HCT116 (cell line): ENCODE measurements around the gene CENPP. TPM values are rescaled to one million over a fixed set of nuclear protein-coding genes. Genes with fewer than 3 reads are reported as not detected.

ENCODE experiments used
- ATAC-seq: fragments of 200-7000 bp; cut with Tn5 transposase; 2 replicates; pipeline ENCODE4 v1.9.1; 2020; ENCODE audit warnings: mild to moderate bottlenecking, moderate library complexity
- BruUV-seq: library from RNA; stranded (reverse); fragments of 400-500 nt; replicated peaks from 2 replicates; lab custom pipeline; 2021; lab: Mats Ljungman, UMichigan
- CTCF ChIA-PET: fragments of 300-600 bp; sonication (Branson Sonifier 250); formaldehyde crosslinking; loops from one replicate; lab custom pipeline; 2021; ENCODE audit warnings: antibody characterized with exemption; lab: Charles Lee
- POLR2A ChIA-PET: fragments of 300-600, 350-600 bp; sonication (Branson Sonifier 250); formaldehyde crosslinking; loops from one replicate; lab custom pipeline; 2021; ENCODE audit warnings: antibody characterized with exemption; lab: Charles Lee
- RAD21 ChIA-PET, 2 experiments: fragments of 300-600 bp; sonication (Branson Sonifier 250); formaldehyde crosslinking; loops; one replicate each; lab custom pipeline; 2023; ENCODE audit warnings: low total read pairs in 2 of 2; ENCODE audit not compliant: uncharacterized antibody in 2 of 2, unreplicated experiment in 2 of 2, low non-redundant PET in 1 of 2; lab: Charles Lee
- DNase-seq: peaks from one replicate; pipeline ENCODE4 v3.0.0-alpha.2; 2010; ENCODE audit warnings: low read depth, low spot score
- H2AFZ ChIP-seq: fragments of 200-600 bp; shearing (Covaris generic), sonication (generic); 2 replicates; pipeline ENCODE4 v1.6.1; 2017; ENCODE audit warnings: low read depth, mixed run types, mixed read lengths, antibody characterized with exemption, low read length; ENCODE audit not compliant: poor library complexity, severe bottlenecking
- H3K27ac ChIP-seq: 2 replicates; pipeline ENCODE4 v1.5.1; 2012; ENCODE audit warnings: low read depth, low read length
- H3K27me3 ChIP-seq: fragments of 200-600 bp; sonication (generic); 2 replicates; pipeline ENCODE4 v1.6.1; 2016; ENCODE audit warnings: mixed run types, low read length, mixed read lengths; ENCODE audit not compliant: insufficient read depth
- H3K36me3 ChIP-seq, 2 experiments: fragments of 200-500 bp in 1 of 2; fragments of 200-600 bp in 1 of 2; sonication (Bioruptor generic) in 1 of 2; sonication (generic) in 1 of 2; 2 replicates each; pipeline versions ENCODE4 v1.5.1 to v1.6.1; 2014 to 2016; ENCODE audit warnings: low read length in 2 of 2, inconsistent platforms in 1 of 2, mixed read lengths in 1 of 2, mixed run types in 1 of 2; ENCODE audit not compliant: insufficient read depth in 2 of 2, control insufficient read depth in 1 of 2
- H3K4me1 ChIP-seq, 2 experiments: fragments of 200-600 bp in 1 of 2; sonication (generic) in 1 of 2; 2 replicates each; pipeline versions ENCODE4 v1.5.1 to v1.6.1; 2012 to 2017; ENCODE audit warnings: low read length in 2 of 2, inconsistent platforms in 1 of 2, mild to moderate bottlenecking in 1 of 2, mixed read lengths in 1 of 2, mixed run types in 1 of 2, moderate library complexity in 1 of 2; ENCODE audit not compliant: insufficient read depth in 2 of 2, control insufficient read depth in 1 of 2
- H3K4me2 ChIP-seq: fragments of 200-600 bp; sonication (generic); 2 replicates; pipeline ENCODE4 v1.6.1; 2017; ENCODE audit warnings: mixed run types, low read length, mixed read lengths
- H3K4me3 ChIP-seq, 2 experiments: fragments of 200-600 bp in 1 of 2; sonication (generic) in 1 of 2; replicated peaks in 1 of 2; 2 replicates each; pipeline ENCODE4 v1.5.1; 2011 to 2016; ENCODE audit warnings: low read length in 2 of 2, control low read depth in 1 of 2, low read depth in 1 of 2, mild to moderate bottlenecking in 1 of 2, mixed read lengths in 1 of 2, mixed run types in 1 of 2
- H3K79me2 ChIP-seq: fragments of 200-600 bp; sonication (generic); 2 replicates; pipeline ENCODE4 v1.6.1; 2017; ENCODE audit warnings: mild to moderate bottlenecking, mixed run types, low read length, moderate library complexity, mixed read lengths; ENCODE audit not compliant: insufficient read depth
- H3K9ac ChIP-seq: fragments of 200-600 bp; sonication (generic); 2 replicates; pipeline ENCODE4 v1.6.1; 2016; ENCODE audit warnings: low read length, mixed read lengths
- H3K9me2 ChIP-seq: fragments of 200-600 bp; sonication (generic), shearing (Covaris generic); 2 replicates; pipeline ENCODE4 v1.6.1; 2017; ENCODE audit warnings: mixed run types, mild to moderate bottlenecking, moderate library complexity; ENCODE audit not compliant: insufficient read depth
- H3K9me3 ChIP-seq, 2 experiments: fragments of 200-500 bp in 1 of 2; fragments of 200-600 bp in 1 of 2; sonication (Bioruptor generic) in 1 of 2; sonication (generic) in 1 of 2; 2 replicates each; pipeline ENCODE4 v1.6.1; 2014 to 2017; ENCODE audit warnings: low read length in 2 of 2, mixed read lengths in 2 of 2, inconsistent platforms in 1 of 2, low read depth in 1 of 2, mild to moderate bottlenecking in 1 of 2, mixed run types in 1 of 2, moderate library complexity in 1 of 2; ENCODE audit not compliant: control insufficient read depth in 1 of 2, insufficient read depth in 1 of 2
- H4K20me1 ChIP-seq: fragments of 200-600 bp; sonication (generic), shearing (Covaris generic); 2 replicates; pipeline ENCODE4 v1.6.1; 2017; ENCODE audit warnings: mixed run types, mild to moderate bottlenecking, moderate library complexity; ENCODE audit not compliant: insufficient read depth
- CBX3 ChIP-seq: IDR thresholded peaks from 2 replicates; pipeline ENCODE4 v1.6.1; 2012; ENCODE audit warnings: low read depth
- CTCF ChIP-seq, 3 experiments: fragments of 200-600 bp in 1 of 3; sonication (generic) in 1 of 3; IDR thresholded peaks in 2 of 3; conservative IDR thresholded peaks in 1 of 3; 2 replicates each; pipeline ENCODE4 v1.5.1; 2012 to 2017; ENCODE audit warnings: low read depth in 2 of 3, low read length in 2 of 3, antibody characterized with exemption in 1 of 3, borderline replicate concordance in 1 of 3, control low read depth in 1 of 3, mild to moderate bottlenecking in 1 of 3, mixed read lengths in 1 of 3, mixed run types in 1 of 3, moderate library complexity in 1 of 3; ENCODE audit not compliant: insufficient read depth in 1 of 3
- ELF1 ChIP-seq: IDR thresholded peaks from 2 replicates; pipeline ENCODE4 v1.6.1; 2012; ENCODE audit warnings: low read depth, borderline replicate concordance
- EZH2phosphoT487 ChIP-seq: fragments of 200-600 bp; IDR thresholded peaks from 2 replicates; pipeline ENCODE4 v1.6.1; 2018; ENCODE audit warnings: antibody characterized with exemption, borderline replicate concordance
- MAX ChIP-seq: IDR thresholded peaks from 2 replicates; pipeline ENCODE4 v1.6.1; 2012
- POLR2A ChIP-seq: IDR thresholded peaks from 2 replicates; pipeline ENCODE4 v1.7.0; 2011; ENCODE audit warnings: borderline replicate concordance; ENCODE audit not compliant: insufficient read depth, insufficient read length; ENCODE audit errors: extremely low read depth
- ZBTB33 ChIP-seq: IDR thresholded peaks from 2 replicates; pipeline ENCODE4 v1.6.1; 2011; ENCODE audit warnings: mild to moderate bottlenecking, low read length, moderate library complexity; ENCODE audit not compliant: insufficient replicate concordance; ENCODE audit errors: extremely low read depth
- ZNF274 ChIP-seq: fragments of 200-500 bp; sonication (Bioruptor generic); IDR thresholded peaks from 2 replicates; pipeline ENCODE4 v1.6.1; 2014; ENCODE audit warnings: mild to moderate bottlenecking, low read depth, low read length, inconsistent platforms
- intact Hi-C: fragments of 100-400 bp; cut with micrococcal nuclease; formaldehyde crosslinking; loops from 2 replicates; pipeline ENCODE4 v1.10.0; 2022
- total RNA-seq: library from RNA; stranded (reverse); gene quantifications from one replicate; pipeline ENCODE4 v1.2.1, GENCODE V29; 2021; ENCODE audit not compliant: unreplicated experiment

CENPP gene
- total RNA-seq, 1 experiment from 2014 or later = 7.0 TPM

GRCh38 chr9:92425474-92425873 lies 99.7 kb downstream of the CENPP start:
- ATAC-seq = no peak
- H3K4me3 ChIP-seq = no peak overlapping the region
- H3K27ac ChIP-seq = no peak overlapping the region
- ChIA-PET POLR2A (no interaction called here), RAD21 (no interaction called here), CTCF (interaction anchor here (1.2 kb wide), 1 partner anchor 13 kb away, joined by 3 read pairs; no protein-coding TSS in a partner anchor)
- BruUV-seq = no TSS peak
- H3K27me3 ChIP-seq = no peaks in the 10 kb centered on the region
- intact Hi-C loops = no loop called here
- no peak overlapping the region for H2AFZ ChIP-seq
- H3K4me1 ChIP-seq = no peaks in the 10 kb centered on the region
- no peaks in the 10 kb centered on the region for H3K36me3 ChIP-seq
- H3K9me3 ChIP-seq = no peaks in the 10 kb centered on the region
- H3K9ac ChIP-seq = no peak overlapping the region
- no peak for DNase-seq
- no peaks in the 10 kb centered on the region for H3K79me2 ChIP-seq
- no peak for TF ChIP-seq CTCF (IDR thresholded peaks at IDR 0.05 in 2 of 3, conservative IDR thresholded peaks at IDR 0.05 in 1 of 3; ENCODE audit: borderline replicate concordance in 1 of 3, insufficient read depth in 1 of 3, low read depth in 2 of 3, low read length in 2 of 3)
- TF ChIP-seq ZNF274 = no peak
- no peak for TF ChIP-seq EZH2phosphoT487
- no peak for TF ChIP-seq ZBTB33
- TF ChIP-seq CBX3 = no peak
- no peak for TF ChIP-seq ELF1
- TF ChIP-seq MAX = no peak
- TF ChIP-seq POLR2A = no peak
- no peaks in the 10 kb centered on the region for H4K20me1 ChIP-seq
- H3K9me2 ChIP-seq = no peaks in the 10 kb centered on the region
- no peak overlapping the region for H3K4me2 ChIP-seq
